Smooth muscle cell (in vitro differentiated cells): ENCODE results near the gene RAB11A. TPM values are rescaled to one million over a fixed set of nuclear protein-coding genes. Genes with fewer than 3 reads are reported as not detected.

Experiments used
- DNase-seq: peaks from one replicate; lab custom pipeline; 2025; ENCODE audit not compliant: unreplicated experiment; lab: John Stamatoyannopoulos, UW
- H2AFZ ChIP-seq: fragments of 200-600 bp; sonication (generic); 2 replicates; pipeline ENCODE4 v1.6.0; 2016; ENCODE audit warnings: antibody characterized with exemption, low read depth, mild to moderate bottlenecking
- H3F3A ChIP-seq: fragments of 200-600 bp; sonication (generic); 2 replicates; pipeline ENCODE4 v1.6.0; 2017; ENCODE audit warnings: antibody characterized with exemption, low read depth
- H3K27ac ChIP-seq: fragments of 200-600 bp; sonication (generic); 2 replicates; pipeline ENCODE4 v1.5.1; 2016; ENCODE audit warnings: low read depth, mild to moderate bottlenecking
- H3K27me3 ChIP-seq: fragments of 200-600 bp; sonication (generic); 2 replicates; pipeline ENCODE4 v1.6.1; 2016; ENCODE audit warnings: low read depth, mild to moderate bottlenecking
- H3K36me3 ChIP-seq: fragments of 200-600 bp; sonication (generic); 2 replicates; pipeline ENCODE4 v1.5.1; 2016; ENCODE audit warnings: low read depth
- H3K4me1 ChIP-seq: fragments of 200-600 bp; sonication (generic); 2 replicates; pipeline ENCODE4 v1.5.1; 2016; ENCODE audit warnings: low read depth
- H3K4me2 ChIP-seq: fragments of 200-600 bp; sonication (generic); 2 replicates; pipeline ENCODE4 v1.6.0; 2016; ENCODE audit warnings: mild to moderate bottlenecking
- H3K4me3 ChIP-seq: fragments of 200-600 bp; sonication (generic); 2 replicates; pipeline ENCODE4 v1.5.1; 2016; ENCODE audit warnings: mild to moderate bottlenecking
- H3K79me2 ChIP-seq: fragments of 200-600 bp; sonication (generic); 2 replicates; pipeline ENCODE4 v1.6.0; 2016; ENCODE audit warnings: low read depth, mild to moderate bottlenecking
- H3K9ac ChIP-seq: fragments of 200-600 bp; sonication (generic); 2 replicates; pipeline ENCODE4 v1.6.0; 2016; ENCODE audit warnings: low read depth
- H3K9me3 ChIP-seq: fragments of 200-600 bp; sonication (generic); replicated peaks from 2 replicates; pipeline ENCODE4 v1.5.1; 2016; ENCODE audit warnings: low read depth
- H4K20me1 ChIP-seq: fragments of 200-600 bp; sonication (generic); 2 replicates; pipeline ENCODE4 v1.6.0; 2016; ENCODE audit warnings: low read depth
- WGBS: methylation state at CpG from one replicate; pipeline ENCODE4 v1.1.7; 2016; ENCODE audit warnings: low lambda C conversion rate; 5-methylcytosine and 5-hydroxymethylcytosine counted together
- polyA plus RNA-seq: library from polyadenylated mRNA; unstranded; fragments of >200 nt; fragmentation: Nextera tagmentation; extraction: Ambion mirVana; gene quantifications from 2 replicates; pipeline ENCODE4 v1.2.1, GENCODE V29; 2016
- total RNA-seq: library from RNA; depleted of rRNA; stranded (reverse); fragments of >200 nt; gene quantifications from 2 replicates; pipeline ENCODE4 v1.2.3, GENCODE V29; 2014
- TF ChIP-seq, protein P1 (sequence below): fragments of 200-600 bp; sonication (generic); IDR thresholded peaks from 2 replicates; pipeline ENCODE4 v1.5.1; 2017; ENCODE audit warnings: borderline replicate concordance, mild to moderate bottlenecking, antibody characterized with exemption; ENCODE audit not compliant: insufficient read depth, poor library complexity, severe bottlenecking

Gene RAB11A
- total and polyA plus RNA-seq, 2 experiments from 2014 or later: 206 to 300 TPM

DNA sequence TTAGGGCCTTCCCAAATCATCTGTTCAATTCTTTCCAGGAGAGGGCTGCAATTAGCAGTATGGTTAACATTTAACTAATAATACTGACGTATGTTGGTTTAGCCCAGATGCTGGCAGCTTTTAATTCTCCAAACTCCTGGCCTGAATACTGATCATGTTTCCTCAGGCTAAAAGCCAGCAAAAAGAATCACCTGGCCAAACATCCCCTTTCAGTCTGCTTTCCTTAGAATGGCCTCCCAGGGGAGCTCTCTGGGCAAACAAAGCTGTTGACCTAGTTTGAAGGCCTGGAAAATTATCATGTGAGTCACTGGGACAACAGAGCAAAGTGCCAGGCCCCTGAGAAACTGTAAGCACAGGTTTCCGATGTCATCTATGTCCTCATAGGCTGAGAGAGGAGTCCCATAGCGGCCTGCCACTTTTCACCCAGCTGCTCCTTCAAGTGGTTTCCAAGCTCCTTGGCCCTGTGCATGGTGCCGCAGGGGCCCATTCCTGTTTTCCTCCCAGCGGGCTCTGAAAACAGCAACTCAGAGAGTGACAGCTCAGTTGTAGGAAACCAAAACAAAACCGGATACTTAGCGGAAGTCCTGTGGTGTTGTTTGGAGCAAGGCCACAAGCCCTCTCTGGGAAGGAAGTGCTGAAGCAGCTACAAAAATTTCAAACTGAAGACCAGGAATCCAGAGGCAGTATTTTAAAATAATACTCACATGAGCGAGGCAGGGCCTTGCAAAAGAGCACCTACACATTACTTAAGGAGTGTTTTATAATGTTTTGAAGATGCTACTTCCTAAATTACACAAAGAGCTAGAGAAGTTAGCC lies 36.5 kb upstream of the RAB11A start:
- Histone ChIP-seq H3K79me2 (no peaks in the 10 kb centered on the region), H2AFZ (peak overlapping the region; percentile 77), H4K20me1 (no peaks in the 10 kb centered on the region), H3K4me3 (peak overlapping the region; percentile 3), H3K27ac (peak overlapping the region; percentile 89), H3K9ac (peak overlapping the region; percentile 75), H3K9me3 (no peaks in the 10 kb centered on the region), H3K4me1 (peaks cover 11% of the 10 kb centered on the region), H3K4me2 (peak overlapping the region; percentile 72), H3K27me3 (no peaks in the 10 kb centered on the region), H3F3A (peaks cover 10% of the 10 kb centered on the region), H3K36me3 (no peaks in the 10 kb centered on the region)
- 19% methylated on average over 8 of the region's 8 CpGs for WGBS
- TF ChIP-seq, protein P1, sequence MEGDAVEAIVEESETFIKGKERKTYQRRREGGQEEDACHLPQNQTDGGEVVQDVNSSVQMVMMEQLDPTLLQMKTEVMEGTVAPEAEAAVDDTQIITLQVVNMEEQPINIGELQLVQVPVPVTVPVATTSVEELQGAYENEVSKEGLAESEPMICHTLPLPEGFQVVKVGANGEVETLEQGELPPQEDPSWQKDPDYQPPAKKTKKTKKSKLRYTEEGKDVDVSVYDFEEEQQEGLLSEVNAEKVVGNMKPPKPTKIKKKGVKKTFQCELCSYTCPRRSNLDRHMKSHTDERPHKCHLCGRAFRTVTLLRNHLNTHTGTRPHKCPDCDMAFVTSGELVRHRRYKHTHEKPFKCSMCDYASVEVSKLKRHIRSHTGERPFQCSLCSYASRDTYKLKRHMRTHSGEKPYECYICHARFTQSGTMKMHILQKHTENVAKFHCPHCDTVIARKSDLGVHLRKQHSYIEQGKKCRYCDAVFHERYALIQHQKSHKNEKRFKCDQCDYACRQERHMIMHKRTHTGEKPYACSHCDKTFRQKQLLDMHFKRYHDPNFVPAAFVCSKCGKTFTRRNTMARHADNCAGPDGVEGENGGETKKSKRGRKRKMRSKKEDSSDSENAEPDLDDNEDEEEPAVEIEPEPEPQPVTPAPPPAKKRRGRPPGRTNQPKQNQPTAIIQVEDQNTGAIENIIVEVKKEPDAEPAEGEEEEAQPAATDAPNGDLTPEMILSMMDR: no peak
- DNase-seq: no peak

DNA sequence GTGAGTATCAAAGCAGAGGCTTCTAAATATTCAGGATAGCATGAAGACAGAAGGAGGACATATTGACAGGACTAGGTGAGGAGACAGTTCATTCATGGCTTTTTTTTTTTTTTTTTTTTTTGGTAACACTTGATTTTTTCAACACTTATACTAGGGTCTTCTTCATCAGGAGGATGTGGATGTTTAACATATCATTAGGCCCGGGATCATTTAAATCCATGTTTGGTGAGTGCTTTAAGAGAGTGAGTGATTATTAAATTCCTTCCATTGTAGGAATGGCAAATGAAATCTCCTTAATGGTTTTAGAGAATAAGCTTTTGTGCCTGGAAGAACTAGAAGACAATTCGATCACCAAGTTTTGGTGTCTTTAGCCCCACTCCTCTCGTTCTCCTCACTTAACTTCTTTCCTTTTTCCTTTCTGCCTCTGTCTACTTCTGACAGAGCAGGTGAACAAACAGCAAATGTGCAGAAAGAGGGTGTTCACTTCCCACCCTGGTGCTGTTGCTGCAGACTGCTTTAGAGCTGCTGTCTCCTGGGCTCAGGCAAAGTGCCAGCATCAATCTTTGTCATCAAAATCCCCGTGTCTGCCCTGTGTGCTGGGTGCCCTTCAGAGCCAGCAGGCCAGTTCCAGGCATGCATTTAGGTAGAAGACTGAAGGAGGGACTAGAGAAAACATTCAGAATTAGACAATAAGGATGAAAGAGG lies 35.6 kb upstream of the RAB11A start:
- Histone ChIP-seq H3K36me3 (no peaks in the 10 kb centered on the region), H3K9me3 (no peaks in the 10 kb centered on the region), H3K4me3 (no peak overlapping the region), H3K4me1 (peaks cover 11% of the 10 kb centered on the region), H3F3A (peaks cover 10% of the 10 kb centered on the region), H3K4me2 (peak overlapping the region; percentile 72), H4K20me1 (no peaks in the 10 kb centered on the region), H3K27ac (peak overlapping the region; percentile 89), H3K9ac (peak overlapping the region; percentile 18), H3K27me3 (no peaks in the 10 kb centered on the region), H3K79me2 (no peaks in the 10 kb centered on the region), H2AFZ (peak overlapping the region; percentile 77)
- TF ChIP-seq, protein P1: no peak
- WGBS: 87% methylated on average over 4 of the region's 4 CpGs
- no peak for DNase-seq

DNA sequence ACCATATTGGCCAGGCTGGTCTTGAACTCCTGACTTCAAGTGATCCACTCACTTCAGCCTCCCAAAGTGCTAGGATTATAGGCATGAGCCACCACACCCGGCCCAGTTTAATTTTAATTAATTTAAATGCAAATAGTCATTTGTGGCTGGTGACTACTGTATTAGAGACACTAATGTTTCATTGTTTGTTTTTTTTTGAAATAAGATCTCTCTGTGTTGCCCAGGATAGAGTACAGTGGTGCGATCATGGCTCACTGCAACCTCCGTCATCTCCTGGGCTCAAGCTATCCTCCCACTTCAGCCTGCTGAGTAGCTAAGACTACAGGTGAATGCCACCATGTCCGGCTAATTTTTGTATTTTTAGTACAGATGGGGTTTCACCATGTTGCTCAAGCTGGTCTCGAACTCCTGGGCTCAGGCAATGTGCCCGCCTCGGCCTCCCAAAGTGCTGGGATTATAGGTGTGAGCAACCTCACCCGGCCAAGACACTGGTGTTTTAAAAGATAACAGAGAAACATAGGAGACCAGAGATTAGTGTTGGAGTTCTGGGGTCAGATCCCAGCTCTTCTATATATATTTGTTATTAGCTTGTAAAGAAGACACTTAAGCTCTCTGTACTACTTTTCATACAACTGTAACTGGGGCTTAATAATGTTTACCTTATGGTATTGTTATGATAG lies 34.5 kb upstream of the RAB11A start:
- H3K9me3 ChIP-seq: no peaks in the 10 kb centered on the region
- no peaks in the 10 kb centered on the region for H4K20me1 ChIP-seq
- no peaks in the 10 kb centered on the region for H3K36me3 ChIP-seq
- TF ChIP-seq, protein P1: no peak
- peaks cover 10% of the 10 kb centered on the region for H3F3A ChIP-seq
- H3K4me2 ChIP-seq: no peak overlapping the region
- no peak overlapping the region for H3K9ac ChIP-seq
- H3K27me3 ChIP-seq: no peaks in the 10 kb centered on the region
- no peak overlapping the region for H3K4me3 ChIP-seq
- WGBS: 94% methylated on average over 8 of the region's 8 CpGs
- H3K4me1 ChIP-seq: peaks cover 11% of the 10 kb centered on the region
- H3K27ac ChIP-seq: no peak overlapping the region
- no peak for DNase-seq
- H2AFZ ChIP-seq: no peak overlapping the region
- H3K79me2 ChIP-seq: no peaks in the 10 kb centered on the region
